B cell (primary cell): ENCODE results near the gene REM2. TPM values are rescaled to one million over a fixed set of nuclear protein-coding genes. Genes with fewer than 3 reads are reported as not detected.

Experiments used
- ATAC-seq: fragments of 200-7000 bp; cut with Tn5 transposase; one replicate; pipeline ENCODE4 v1.10.0; 2021; ENCODE audit warnings: low read depth, mild to moderate bottlenecking, moderate number of reproducible peaks, moderate library complexity
- CTCF ChIA-PET: fragments of 350-600 bp; sonication (Branson Sonifier 250); formaldehyde crosslinking; loops from one replicate; lab custom pipeline; 2021; ENCODE audit warnings: antibody characterized with exemption, inconsistent platforms; lab: Charles Lee
- POLR2A ChIA-PET: fragments of 350-600 bp; sonication (Branson Sonifier 250); formaldehyde crosslinking; loops from one replicate; lab custom pipeline; 2021; ENCODE audit warnings: antibody characterized with exemption; lab: Charles Lee
- DNase-seq: peaks from one replicate; pipeline ENCODE4 v3.0.0; 2013
- H2AFZ ChIP-seq: 2 replicates; pipeline ENCODE4 v1.6.1; 2012; ENCODE audit warnings: mild to moderate bottlenecking, low read depth, low read length; ENCODE audit not compliant: insufficient read depth, poor library complexity, severe bottlenecking
- H3K27ac ChIP-seq, 2 donors: 1 replicate in 1 of 2; 2 replicates in 1 of 2; pipeline ENCODE4 v1.5.1; 2012 to 2013; ENCODE audit warnings: low read length in 2 of 2, mild to moderate bottlenecking in 2 of 2, moderate library complexity in 1 of 2
- H3K27me3 ChIP-seq, 4 experiments: fragments of 200-600 bp in 1 of 4; sonication (generic) in 1 of 4; replicated peaks in 1 of 4; 1 replicate in 2 of 4; 2 replicates in 2 of 4; pipeline versions ENCODE4 v1.6.1 to v1.7.0; 2013 to 2016; ENCODE audit warnings: low read length in 3 of 4, mild to moderate bottlenecking in 2 of 4, mixed read lengths in 1 of 4, moderate library complexity in 1 of 4; ENCODE audit not compliant: insufficient read depth in 4 of 4, control insufficient read depth in 3 of 4; ENCODE audit errors: control extremely low read depth in 1 of 4
- H3K36me3 ChIP-seq, 2 experiments: replicated peaks in 1 of 2; 1 replicate in 1 of 2; 2 replicates in 1 of 2; pipeline versions ENCODE4 v1.6.1 to v1.7.1; 2013; ENCODE audit warnings: low read length in 1 of 2; ENCODE audit not compliant: insufficient read depth in 2 of 2, control insufficient read depth in 1 of 2; ENCODE audit errors: control extremely low read depth in 1 of 2, extremely low read depth in 1 of 2
- H3K4me1 ChIP-seq, 2 donors: fragments of 200-600 bp in 1 of 2; sonication (generic) in 1 of 2; 1 replicate in 1 of 2; 2 replicates in 1 of 2; pipeline versions ENCODE4 v1.5.1 to v1.6.1; 2013 to 2017; ENCODE audit warnings: low read length in 2 of 2; ENCODE audit not compliant: control insufficient read depth in 2 of 2, insufficient read depth in 2 of 2
- H3K4me2 ChIP-seq: replicated peaks from 2 replicates; pipeline ENCODE3; 2012; ENCODE audit warnings: mild to moderate bottlenecking, low read depth, low read length; ENCODE audit not compliant: poor library complexity, severe bottlenecking
- H3K4me3 ChIP-seq, 5 experiments: fragments of 200-600 bp in 1 of 5; sonication (generic) in 1 of 5; 1 replicate in 3 of 5; 2 replicates in 2 of 5; pipeline versions ENCODE4 v1.5.1 to v1.7.0; 2011 to 2016; ENCODE audit warnings: low read length in 4 of 5, mild to moderate bottlenecking in 4 of 5, low read depth in 2 of 5, control low read depth in 1 of 5, moderate library complexity in 1 of 5; ENCODE audit not compliant: insufficient read depth in 1 of 5; ENCODE audit errors: control extremely low read depth in 1 of 5, extremely low read depth in 1 of 5
- H3K79me2 ChIP-seq: fragments of 200-600 bp; sonication (generic); one replicate; pipeline ENCODE4 v1.6.0; 2016; ENCODE audit warnings: low read length; ENCODE audit not compliant: control insufficient read depth, insufficient read depth
- H3K9ac ChIP-seq: fragments of 200-600 bp; sonication (generic); 2 replicates; pipeline ENCODE4 v1.6.1; 2017; ENCODE audit warnings: mild to moderate bottlenecking, low read length, moderate library complexity
- H3K9me3 ChIP-seq, 3 donors: one replicate each; pipeline versions ENCODE4 v1.6.1 to v1.7.1; 2013; ENCODE audit warnings: low read length in 2 of 3; ENCODE audit not compliant: control insufficient read depth in 2 of 3, insufficient read depth in 1 of 3; ENCODE audit errors: control extremely low read depth in 1 of 3
- H4K20me1 ChIP-seq: 2 replicates; pipeline ENCODE4 v1.6.0; 2012; ENCODE audit warnings: mild to moderate bottlenecking, low read length; ENCODE audit not compliant: insufficient read depth, control insufficient read depth, poor library complexity, severe bottlenecking
- H3K27ac Mint-ChIP-seq: one replicate; pipeline ENCODE4 v1.8.0; 2021; ENCODE audit warnings: mixed read lengths
- H3K27me3 Mint-ChIP-seq: one replicate; pipeline ENCODE4 v1.8.0; 2021; ENCODE audit warnings: mixed read lengths
- H3K4me1 Mint-ChIP-seq: one replicate; pipeline ENCODE4 v1.8.0; 2021; ENCODE audit warnings: mixed read lengths
- H3K4me3 Mint-ChIP-seq: one replicate; pipeline ENCODE4 v1.8.0; 2021; ENCODE audit warnings: mixed read lengths
- H3K9me3 Mint-ChIP-seq: one replicate; pipeline ENCODE4 v1.8.0; 2022; ENCODE audit warnings: mixed read lengths; ENCODE audit not compliant: insufficient read depth
- EZH2 ChIP-seq: IDR thresholded peaks from 2 replicates; pipeline ENCODE4 v1.6.1; 2012; ENCODE audit warnings: borderline replicate concordance, low read depth, mild to moderate bottlenecking, moderate library complexity, low read length; ENCODE audit not compliant: insufficient read depth, poor library complexity, severe bottlenecking
- WGBS: methylation state at CpG from one replicate; pipeline ENCODE4 v1.1.5; 2013; ENCODE audit warnings: missing lambda C conversion rate; ENCODE audit not compliant: insufficient coverage; 5-methylcytosine and 5-hydroxymethylcytosine counted together
- intact Hi-C: fragments of 100-400 bp; cut with micrococcal nuclease; formaldehyde crosslinking; loops from one replicate; pipeline ENCODE4 v1.10.0; 2022
- polyA plus RNA-seq: library from polyadenylated mRNA; depleted of rRNA; stranded (reverse); fragments of >200 nt; gene quantifications from 2 replicates; pipeline ENCODE4 v1.2.3, GENCODE V29; 2012
- total RNA-seq, 2 donors: library from RNA; stranded (reverse); fragments of 120-200 nt in 1 of 2; gene quantifications; 1 replicate in 1 of 2; 2 replicates in 1 of 2; pipeline versions ENCODE4 v1.2.3 to v1.2.4, GENCODE V29; 2013 to 2022
- TF ChIP-seq, protein P1 (sequence below): fragments of 200-600 bp; IDR thresholded peaks from one replicate; pipeline ENCODE4 v1.8.0; 2022; ENCODE audit warnings: antibody characterized with exemption, mild to moderate bottlenecking

The REM2 gene
- total and polyA plus RNA-seq, 2 donors (not counting 1 experiment from before 2014, with no cell fraction given), result 5.6 to 12.9 TPM

DNA sequence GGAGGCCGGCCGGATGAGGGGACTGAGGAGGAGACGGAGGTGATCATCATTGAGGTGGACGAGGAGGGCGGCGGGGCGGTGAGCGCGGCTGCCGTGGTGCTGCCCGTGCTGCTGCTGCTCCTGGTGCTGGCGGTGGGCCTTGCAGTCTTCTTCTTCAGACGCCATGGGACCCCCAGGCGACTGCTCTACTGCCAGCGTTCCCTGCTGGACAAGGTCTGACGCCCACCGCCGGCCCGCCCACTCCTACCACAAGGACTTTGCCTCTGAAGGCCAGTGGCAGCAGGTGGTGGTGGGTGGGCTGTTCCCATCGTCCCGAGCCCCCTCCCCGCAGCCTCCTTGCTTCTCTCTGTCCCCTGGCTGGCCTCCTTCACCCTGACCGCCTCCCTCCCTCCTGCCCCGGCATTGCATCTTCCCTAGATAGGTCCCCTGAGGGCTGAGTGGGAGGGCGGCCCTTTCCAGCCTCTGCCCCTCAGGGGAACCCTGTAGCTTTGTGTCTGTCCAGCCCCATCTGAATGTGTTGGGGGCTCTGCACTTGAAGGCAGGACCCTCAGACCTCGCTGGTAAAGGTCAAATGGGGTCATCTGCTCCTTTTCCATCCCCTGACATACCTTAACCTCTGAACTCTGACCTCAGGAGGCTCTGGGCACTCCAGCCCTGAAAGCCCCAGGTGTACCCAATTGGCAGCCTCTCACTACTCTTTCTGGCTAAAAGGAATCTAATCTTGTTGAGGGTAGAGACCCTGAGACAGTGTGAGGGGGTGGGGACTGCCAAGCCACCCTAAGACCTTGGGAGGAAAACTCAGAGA lies 37.0 kb upstream of the REM2 start:
- Histone ChIP-seq H3K9me3 (no peaks in the 10 kb centered on the region), H3K79me2 (no peaks in the 10 kb centered on the region), H3K4me3 (no peak overlapping the region), H3K27ac (no peak overlapping the region), H3K4me1 (no peaks in the 10 kb centered on the region), H3K27me3 (peaks cover 0 to 19% (median 0%) of the 10 kb centered on the region in 4 experiments), H3K36me3 (no peaks in the 10 kb centered on the region), H3K9ac (no peak overlapping the region), H2AFZ (no peak overlapping the region), H4K20me1 (no peaks in the 10 kb centered on the region), H3K4me2 (no peak overlapping the region)
- no peak for DNase-seq
- intact Hi-C loops, result no loop called here
- H3K9me3 Mint-ChIP-seq, result no peaks in the 10 kb centered on the region
- no peak overlapping the region for H3K4me3 Mint-ChIP-seq
- peaks cover 10% of the 10 kb centered on the region for H3K27me3 Mint-ChIP-seq
- ATAC-seq, result no peak
- TF ChIP-seq, protein P1, sequence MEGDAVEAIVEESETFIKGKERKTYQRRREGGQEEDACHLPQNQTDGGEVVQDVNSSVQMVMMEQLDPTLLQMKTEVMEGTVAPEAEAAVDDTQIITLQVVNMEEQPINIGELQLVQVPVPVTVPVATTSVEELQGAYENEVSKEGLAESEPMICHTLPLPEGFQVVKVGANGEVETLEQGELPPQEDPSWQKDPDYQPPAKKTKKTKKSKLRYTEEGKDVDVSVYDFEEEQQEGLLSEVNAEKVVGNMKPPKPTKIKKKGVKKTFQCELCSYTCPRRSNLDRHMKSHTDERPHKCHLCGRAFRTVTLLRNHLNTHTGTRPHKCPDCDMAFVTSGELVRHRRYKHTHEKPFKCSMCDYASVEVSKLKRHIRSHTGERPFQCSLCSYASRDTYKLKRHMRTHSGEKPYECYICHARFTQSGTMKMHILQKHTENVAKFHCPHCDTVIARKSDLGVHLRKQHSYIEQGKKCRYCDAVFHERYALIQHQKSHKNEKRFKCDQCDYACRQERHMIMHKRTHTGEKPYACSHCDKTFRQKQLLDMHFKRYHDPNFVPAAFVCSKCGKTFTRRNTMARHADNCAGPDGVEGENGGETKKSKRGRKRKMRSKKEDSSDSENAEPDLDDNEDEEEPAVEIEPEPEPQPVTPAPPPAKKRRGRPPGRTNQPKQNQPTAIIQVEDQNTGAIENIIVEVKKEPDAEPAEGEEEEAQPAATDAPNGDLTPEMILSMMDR, result no peak
- TF ChIP-seq EZH2, result no peak
- CTCF ChIA-PET, result no interaction called here
- no peaks in the 10 kb centered on the region for H3K4me1 Mint-ChIP-seq
- no peak overlapping the region for H3K27ac Mint-ChIP-seq
- POLR2A ChIA-PET, result no interaction called here
- WGBS, result 93% methylated on average over 14 of the region's 26 CpGs

DNA sequence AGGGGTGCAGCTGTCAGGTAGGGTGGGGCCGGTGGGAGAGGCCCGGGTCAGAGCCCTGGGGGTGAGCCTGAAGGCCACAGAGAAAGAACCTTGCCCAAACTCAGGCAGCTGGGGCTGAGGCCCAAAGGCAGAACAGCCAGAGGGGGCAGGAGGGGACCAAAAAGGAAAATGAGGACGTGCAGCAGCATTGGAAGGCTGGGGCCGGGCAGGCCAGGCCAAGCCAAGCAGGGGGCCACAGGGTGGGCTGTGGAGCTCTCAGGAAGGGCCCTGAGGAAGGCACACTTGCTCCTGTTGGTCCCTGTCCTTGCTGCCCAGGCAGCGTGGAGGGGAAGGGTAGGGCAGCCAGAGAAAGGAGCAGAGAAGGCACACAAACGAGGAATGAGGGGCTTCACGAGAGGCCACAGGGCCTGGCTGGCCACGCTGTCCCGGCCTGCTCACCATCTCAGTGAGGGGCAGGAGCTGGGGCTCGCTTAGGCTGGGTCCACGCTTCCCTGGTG lies 36.2 kb upstream of the REM2 start:
- H3K27me3 Mint-ChIP-seq, result peaks cover 10% of the 10 kb centered on the region
- no peak overlapping the region for H3K4me3 ChIP-seq
- H3K79me2 ChIP-seq, result no peaks in the 10 kb centered on the region
- DNase-seq, result no peak
- ChIA-PET CTCF (interaction anchor here (8.9 to 12.0 kb wide), 2 partner anchors 15 to 25 kb away, joined by 90 to 207 read pairs; partner anchors contain the start of genes MMP14 and MRPL52), POLR2A (no interaction called here)
- intact Hi-C loops, result no loop called here
- no peak for ATAC-seq
- no peak overlapping the region for H3K9ac ChIP-seq
- TF ChIP-seq, protein P1, result no peak
- no peak for TF ChIP-seq EZH2
- peaks cover 0 to 19% (median 0%) of the 10 kb centered on the region in 4 experiments for H3K27me3 ChIP-seq
- no peak overlapping the region for H3K4me3 Mint-ChIP-seq
- H3K36me3 ChIP-seq, result no peaks in the 10 kb centered on the region
- H3K27ac Mint-ChIP-seq, result no peak overlapping the region
- H3K4me1 ChIP-seq, result no peaks in the 10 kb centered on the region
- H3K4me2 ChIP-seq, result no peak overlapping the region
- no peaks in the 10 kb centered on the region for H3K4me1 Mint-ChIP-seq
- WGBS, result 95% methylated on average over 11 of the region's 11 CpGs
- H2AFZ ChIP-seq, result no peak overlapping the region
- no peaks in the 10 kb centered on the region for H4K20me1 ChIP-seq
- no peaks in the 10 kb centered on the region for H3K9me3 ChIP-seq
- no peak overlapping the region for H3K27ac ChIP-seq
- no peaks in the 10 kb centered on the region for H3K9me3 Mint-ChIP-seq
